Fibroblast of lung (primary cell): ENCODE data around the gene UPF2. TPM values are rescaled to one million over a fixed set of nuclear protein-coding genes. Genes with fewer than 3 reads are reported as not detected.

ENCODE experiments used
- DNase-seq, 2 donors: peaks; one replicate each; pipeline versions ENCODE4 v3.0.0 to v3.0.0-alpha.2; 2010; ENCODE audit warnings: low read depth in 2 of 2
- H2AFZ ChIP-seq: 2 replicates; pipeline ENCODE4 v1.5.1; 2012; ENCODE audit warnings: low read length, control low read depth, inconsistent platforms
- H3K27ac ChIP-seq: 2 replicates; pipeline ENCODE4 v1.5.1; 2011; ENCODE audit warnings: low read length, control low read depth; ENCODE audit not compliant: insufficient read depth
- H3K27me3 ChIP-seq: 2 replicates; pipeline ENCODE4 v1.5.1; 2011; ENCODE audit warnings: mild to moderate bottlenecking, low read length; ENCODE audit not compliant: control insufficient read depth, insufficient read depth
- H3K36me3 ChIP-seq: 2 replicates; pipeline ENCODE4 v1.5.1; 2011; ENCODE audit warnings: low read length; ENCODE audit not compliant: control insufficient read depth, insufficient read depth
- H3K4me1 ChIP-seq: 2 replicates; pipeline ENCODE4 v1.5.1; 2011; ENCODE audit warnings: low read length; ENCODE audit not compliant: control insufficient read depth, insufficient read depth; ENCODE audit errors: extremely low read depth
- H3K4me2 ChIP-seq: 2 replicates; pipeline ENCODE4 v1.5.1; 2011; ENCODE audit warnings: low read length, control low read depth; ENCODE audit not compliant: insufficient read depth; ENCODE audit errors: extremely low read depth
- H3K4me3 ChIP-seq, 4 experiments: fragments of 200-600 bp in 1 of 4; sonication (generic) in 1 of 4; replicated peaks in 1 of 4; 2 replicates each; pipeline ENCODE4 v1.5.1; 2011 to 2016; ENCODE audit warnings: low read length in 4 of 4, low read depth in 3 of 4, mild to moderate bottlenecking in 3 of 4, control low read depth in 2 of 4, inconsistent platforms in 1 of 4, mixed read lengths in 1 of 4; ENCODE audit not compliant: insufficient read depth in 1 of 4; ENCODE audit errors: control extremely low read depth in 1 of 4
- H3K79me2 ChIP-seq: 2 replicates; pipeline ENCODE4 v1.5.1; 2012; ENCODE audit warnings: mild to moderate bottlenecking, low read length, inconsistent platforms; ENCODE audit not compliant: control insufficient read depth, insufficient read depth
- H3K9ac ChIP-seq: 2 replicates; pipeline ENCODE4 v1.5.1; 2011; ENCODE audit warnings: mild to moderate bottlenecking, low read length, control low read depth; ENCODE audit not compliant: insufficient read depth
- H3K9me3 ChIP-seq: 2 replicates; pipeline ENCODE4 v1.5.1; 2012; ENCODE audit warnings: low read depth, low read length; ENCODE audit not compliant: control insufficient read depth, insufficient read depth
- H4K20me1 ChIP-seq: 2 replicates; pipeline ENCODE4 v1.5.1; 2011; ENCODE audit warnings: low read length; ENCODE audit not compliant: control insufficient read depth, insufficient read depth; ENCODE audit errors: extremely low read depth
- CTCF ChIP-seq, 2 donors: IDR thresholded peaks in 1 of 2; conservative IDR thresholded peaks in 1 of 2; 1 replicate in 1 of 2; 2 replicates in 1 of 2; pipeline ENCODE4 v1.5.1; 2011 to 2012; ENCODE audit warnings: low read length in 2 of 2, control low read depth in 1 of 2, inconsistent platforms in 1 of 2, low read depth in 1 of 2, mild to moderate bottlenecking in 1 of 2
- EZH2 ChIP-seq: IDR thresholded peaks from 2 replicates; pipeline ENCODE4 v1.5.1; 2012; ENCODE audit warnings: low read length, control low read depth, mild to moderate bottlenecking; ENCODE audit errors: missing control alignments
- polyA plus RNA-seq, 2 donors: library from polyadenylated mRNA; depleted of rRNA in 1 of 2; stranded (reverse) in 1 of 2; unstranded in 1 of 2; fragments of >200 nt; gene quantifications; 2 replicates each; pipeline ENCODE4 v1.2.1, GENCODE V29; 2011 to 2012; ENCODE audit warnings: missing spikeins in 1 of 2
- total RNA-seq: library from RNA; depleted of rRNA; stranded (reverse); fragments of >200 nt; gene quantifications from 2 replicates; pipeline ENCODE4 v1.2.1, GENCODE V29; 2014

The UPF2 gene
- total and polyA plus RNA-seq, 2 donors (not counting 1 experiment from before 2014, with no cell fraction given): 20.8 to 22.6 TPM

- Histone ChIP-seq H3K79me2 (no peaks in the 10 kb centered on the region), H2AFZ (no peak overlapping the region), H3K4me1 (peaks cover 2% of the 10 kb centered on the region), H3K36me3 (no peaks in the 10 kb centered on the region), H3K27me3 (no peaks in the 10 kb centered on the region), H3K9ac (no peak overlapping the region), H3K27ac (no peak overlapping the region), H3K4me2 (no peak overlapping the region), H3K4me3 (no peak overlapping the region), H3K9me3 (no peaks in the 10 kb centered on the region), H4K20me1 (no peaks in the 10 kb centered on the region)
- DNase-seq: no peak
- TF ChIP-seq EZH2 (no peak), CTCF (conservative IDR thresholded peaks at IDR 0.05 in 1 of 2, IDR thresholded peaks at IDR 0.05 in 1 of 2; ENCODE audit: low read depth in 1 of 2, low read length in 2 of 2) (no peak)
These were observed 157.0 kb downstream of the UPF2 start for GRCh38 chr10:11885437-11886137.

GRCh38 chr10:11884706-11885423 lies 157.7 kb downstream of the UPF2 start:
- Histone ChIP-seq H3K9me3 (no peaks in the 10 kb centered on the region), H3K79me2 (no peaks in the 10 kb centered on the region), H3K4me1 (peaks cover 2% of the 10 kb centered on the region), H3K27me3 (no peaks in the 10 kb centered on the region), H4K20me1 (no peaks in the 10 kb centered on the region), H3K9ac (no peak overlapping the region), H3K36me3 (no peaks in the 10 kb centered on the region), H3K4me3 (no peak overlapping the region), H3K27ac (no peak overlapping the region), H2AFZ (no peak overlapping the region), H3K4me2 (no peak overlapping the region)
- no peak for DNase-seq
- no peak for TF ChIP-seq CTCF (conservative IDR thresholded peaks at IDR 0.05 in 1 of 2, IDR thresholded peaks at IDR 0.05 in 1 of 2; ENCODE audit: low read depth in 1 of 2, low read length in 2 of 2)
- TF ChIP-seq EZH2: no peak

- Histone ChIP-seq H3K4me2 (no peak overlapping the region), H3K9ac (no peak overlapping the region), H3K4me1 (peaks cover 2% of the 10 kb centered on the region), H3K79me2 (no peaks in the 10 kb centered on the region), H4K20me1 (no peaks in the 10 kb centered on the region), H3K36me3 (no peaks in the 10 kb centered on the region), H3K9me3 (no peaks in the 10 kb centered on the region), H3K4me3 (no peak overlapping the region), H2AFZ (no peak overlapping the region), H3K27ac (no peak overlapping the region), H3K27me3 (no peaks in the 10 kb centered on the region)
- no peak for DNase-seq
- TF ChIP-seq EZH2 (no peak), CTCF (conservative IDR thresholded peaks at IDR 0.05 in 1 of 2, IDR thresholded peaks at IDR 0.05 in 1 of 2; ENCODE audit: low read depth in 1 of 2, low read length in 2 of 2) (no peak)
These were observed 159.8 kb downstream of the UPF2 start for GRCh38 chr10:11882646-11883375.
